ENCODE results near the gene DEDD2.

Gene DEDD2

DNA sequence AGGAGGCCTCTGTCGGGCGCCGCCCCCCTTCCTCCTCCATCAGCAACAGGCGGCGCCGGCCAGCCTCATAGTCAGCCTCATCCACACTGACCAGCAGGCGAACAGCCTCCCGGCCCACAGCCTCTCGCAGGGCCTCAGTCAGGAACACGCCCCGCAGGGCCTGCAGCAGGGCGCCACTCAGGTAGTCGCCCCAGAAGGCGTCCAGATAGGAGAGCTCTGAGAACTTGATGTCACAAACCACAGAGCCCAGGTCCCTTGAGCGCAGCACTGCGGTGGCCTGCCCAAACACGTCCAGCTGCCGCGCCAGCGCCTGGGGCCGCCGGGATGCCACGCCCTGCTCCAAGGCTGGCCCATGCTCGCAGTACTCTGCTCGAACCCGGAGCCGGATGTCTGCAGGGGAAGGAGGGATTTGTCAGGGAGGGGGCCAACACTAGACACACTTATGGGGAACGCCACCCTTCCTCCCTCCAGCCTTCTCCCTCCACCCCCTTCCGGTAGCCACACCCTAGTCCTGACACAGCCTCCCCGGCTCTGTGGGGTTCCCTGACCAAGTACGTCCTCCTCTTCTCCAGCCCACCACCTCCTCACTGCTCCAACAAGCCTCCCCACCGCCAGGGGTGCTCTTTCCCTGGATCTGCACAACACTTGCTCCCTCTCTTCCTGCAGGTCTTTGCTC, 17.9 kb downstream of the DEDD2 start:
- no peak for DNase-seq (ENCODE audit: low read depth)

DNA sequence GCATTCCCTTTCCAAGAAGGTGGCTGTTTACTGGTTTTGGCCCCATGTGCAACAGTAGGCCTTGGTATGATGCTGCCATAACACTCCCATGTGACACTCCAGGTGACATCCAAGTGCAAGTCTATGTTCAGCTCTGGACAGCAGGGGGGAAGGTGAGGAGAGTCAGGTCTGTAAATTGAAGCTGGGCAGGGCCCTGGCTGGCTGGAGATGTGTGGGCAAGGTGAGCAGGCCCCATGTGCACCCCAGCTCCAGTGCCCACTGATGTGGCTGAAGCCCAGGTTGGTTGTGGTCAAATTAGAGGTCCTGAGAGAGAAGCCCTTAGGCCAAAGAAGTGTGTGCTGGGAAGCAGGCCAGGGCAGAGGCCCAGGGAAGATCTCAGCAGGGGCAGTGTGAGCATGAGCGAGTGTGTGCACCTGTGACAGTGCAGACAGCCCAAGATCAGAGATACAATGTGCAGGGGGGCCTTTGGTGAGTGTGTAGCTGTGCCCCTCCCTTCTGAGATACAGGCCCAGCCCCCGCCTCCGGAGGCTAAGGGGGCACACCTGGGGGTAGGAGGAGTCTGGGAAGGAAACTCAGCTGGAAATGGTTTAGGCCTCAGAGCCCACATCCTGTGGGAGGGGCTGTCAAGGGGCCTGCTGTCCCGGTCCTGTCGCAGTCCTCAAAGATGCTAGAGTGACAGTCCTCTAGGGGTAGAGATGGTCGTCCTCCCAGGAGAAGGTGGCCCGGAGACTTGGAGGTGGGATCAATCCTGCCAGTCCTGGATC, 18.6 kb downstream of the DEDD2 start:
- peak; percentile 64 for DNase-seq (ENCODE audit: low read depth)

DNA sequence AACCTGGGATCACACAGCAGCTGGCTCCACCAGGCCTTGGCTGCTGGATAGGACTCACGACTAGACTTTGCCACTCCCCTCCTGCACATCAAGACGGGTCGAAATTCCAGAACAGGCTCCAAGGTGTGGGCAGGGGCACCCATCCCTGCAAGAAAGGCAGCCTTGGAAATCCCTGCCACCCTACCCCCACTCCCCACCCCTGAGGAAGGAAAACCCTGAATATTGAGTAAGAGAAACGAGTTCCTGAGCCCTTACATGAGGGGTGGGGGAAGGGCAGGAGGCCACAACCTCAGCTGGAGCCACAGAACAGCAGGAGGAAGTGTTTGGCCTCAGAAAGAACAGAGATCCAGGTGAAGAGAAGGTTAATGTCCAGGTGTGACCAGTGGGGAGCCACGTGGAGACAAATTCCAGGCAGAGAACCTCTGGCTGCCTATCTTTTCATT, 20.1 kb downstream of the DEDD2 start:
- no peak for DNase-seq (ENCODE audit: low read depth)

DNA sequence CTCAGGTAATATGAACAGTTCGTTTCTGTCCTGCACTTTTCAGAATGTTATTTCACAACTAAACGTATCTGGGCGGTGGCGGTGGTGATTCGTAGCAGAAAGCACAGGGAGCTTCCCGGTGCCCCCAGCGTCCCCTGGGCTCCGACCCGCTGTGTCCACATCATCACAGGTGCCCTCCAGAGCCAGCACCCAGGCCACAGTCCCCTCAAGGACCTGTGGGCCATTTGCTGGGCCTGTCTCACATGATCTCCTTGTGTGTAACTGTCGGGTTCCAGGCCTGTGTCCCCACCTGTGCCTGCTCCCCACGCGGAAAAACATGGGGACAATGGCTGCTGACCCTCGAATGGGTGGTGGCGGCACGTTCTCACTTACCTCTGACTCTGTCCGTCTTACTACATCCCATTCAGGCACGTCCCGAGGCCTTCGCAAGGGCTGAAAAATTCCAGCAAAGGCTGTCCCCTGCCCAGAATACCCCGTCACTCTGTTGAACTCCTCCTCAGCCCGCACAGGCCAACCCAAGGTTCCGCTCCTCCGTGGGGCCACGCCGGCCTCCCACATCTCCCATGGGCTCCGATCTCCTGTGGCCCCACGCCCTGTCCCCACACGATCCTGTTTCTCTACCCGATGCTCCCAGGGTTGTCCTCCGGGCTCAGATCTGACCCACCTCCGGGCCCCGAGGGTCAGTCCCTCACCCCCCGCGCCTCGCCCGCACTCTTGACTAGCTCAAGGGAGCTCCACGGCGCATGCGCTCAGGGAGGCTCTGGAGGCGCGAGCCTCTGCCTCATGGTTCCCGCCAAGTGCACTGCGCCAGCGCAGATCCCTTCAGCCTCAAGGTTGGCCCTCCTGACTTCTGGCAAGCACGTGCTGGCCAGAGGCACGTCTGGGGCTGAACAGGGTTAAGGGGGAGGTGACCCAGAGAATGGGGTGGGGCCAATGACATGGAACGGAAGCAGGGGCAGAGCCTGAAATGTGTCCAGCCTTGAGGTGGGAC, 21.2 kb downstream of the DEDD2 start:
- no peak for DNase-seq (ENCODE audit: low read depth)

DNA sequence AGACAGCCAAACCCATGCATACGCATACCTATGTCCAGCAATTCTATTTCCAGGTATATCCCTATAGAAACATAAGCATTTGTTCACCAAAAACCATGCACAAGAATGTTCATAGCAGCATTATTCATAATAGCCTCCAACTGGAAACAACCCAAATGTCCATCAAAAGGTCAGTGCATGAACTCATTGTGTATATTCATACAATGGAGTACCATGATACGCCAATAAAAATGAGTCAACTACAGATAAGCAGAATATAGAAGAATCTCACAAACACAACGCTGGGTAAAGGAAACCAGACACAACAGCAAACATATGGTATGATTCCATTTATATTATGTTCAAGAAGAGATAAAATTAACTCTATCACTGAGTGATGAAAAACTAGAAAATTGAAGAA, 23.8 kb downstream of the DEDD2 start:
- no peak for DNase-seq (ENCODE audit: low read depth)

DNA sequence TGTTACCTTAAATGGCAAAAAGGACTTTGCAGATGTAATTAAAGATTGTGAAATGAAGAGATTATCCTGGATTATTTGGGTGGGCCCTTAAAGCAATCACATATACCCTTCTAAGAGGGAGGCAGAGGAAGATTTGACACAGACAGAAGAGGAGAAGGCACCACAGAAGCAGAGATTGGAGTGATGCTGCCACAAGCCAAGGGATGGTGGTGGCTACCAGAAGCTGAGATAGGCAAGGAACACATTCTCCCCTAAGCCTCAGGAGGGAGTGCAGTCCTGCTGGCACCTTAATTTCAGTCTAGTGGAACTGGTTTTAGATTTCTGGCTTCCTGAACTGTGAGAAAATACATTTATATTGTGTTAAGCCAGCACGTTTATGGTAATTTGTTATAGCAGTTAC, 24.2 kb downstream of the DEDD2 start:
- no peak for DNase-seq (ENCODE audit: low read depth)

DNA sequence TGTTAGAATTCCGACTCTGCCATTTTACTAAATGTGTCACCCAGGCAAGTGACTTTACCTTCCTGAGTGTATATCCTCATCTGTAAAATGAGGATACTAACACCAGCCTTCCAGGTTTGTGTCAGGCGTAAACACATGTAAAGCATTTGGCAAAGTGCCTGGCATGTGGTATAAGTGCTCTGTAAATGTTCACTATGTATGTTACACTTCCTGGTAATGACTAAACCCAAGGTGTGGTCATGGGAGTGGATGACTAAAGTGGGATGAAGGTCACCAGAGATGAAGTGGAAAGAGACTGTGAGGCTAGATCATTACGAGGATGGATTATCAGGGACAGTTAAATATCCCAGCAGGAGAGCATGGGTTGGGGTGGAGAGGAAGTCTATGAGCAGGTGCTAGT, 25.6 kb downstream of the DEDD2 start:
- DNase-seq (ENCODE audit: low read depth), result no peak

DNA sequence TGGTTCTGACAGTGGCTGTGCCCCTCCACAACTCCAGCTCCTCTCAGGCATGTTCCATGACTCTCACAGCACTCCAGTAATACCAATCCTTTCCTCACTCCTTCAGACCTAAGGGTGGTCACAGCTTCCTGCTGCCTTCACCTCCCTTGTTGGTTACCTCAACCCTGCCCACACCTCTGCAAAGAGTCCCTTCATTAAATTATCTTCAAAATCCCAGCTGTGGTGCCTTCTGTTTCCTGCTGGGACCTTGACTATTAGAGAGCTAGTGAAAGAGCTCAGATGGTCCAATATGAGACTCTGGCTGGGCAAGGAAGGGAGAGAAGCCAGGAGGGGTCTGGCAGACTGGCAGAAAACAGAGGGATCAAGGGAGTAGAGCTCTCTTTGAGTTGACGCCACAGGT, 26.1 kb downstream of the DEDD2 start:
- DNase-seq (ENCODE audit: low read depth), result no peak

DNA sequence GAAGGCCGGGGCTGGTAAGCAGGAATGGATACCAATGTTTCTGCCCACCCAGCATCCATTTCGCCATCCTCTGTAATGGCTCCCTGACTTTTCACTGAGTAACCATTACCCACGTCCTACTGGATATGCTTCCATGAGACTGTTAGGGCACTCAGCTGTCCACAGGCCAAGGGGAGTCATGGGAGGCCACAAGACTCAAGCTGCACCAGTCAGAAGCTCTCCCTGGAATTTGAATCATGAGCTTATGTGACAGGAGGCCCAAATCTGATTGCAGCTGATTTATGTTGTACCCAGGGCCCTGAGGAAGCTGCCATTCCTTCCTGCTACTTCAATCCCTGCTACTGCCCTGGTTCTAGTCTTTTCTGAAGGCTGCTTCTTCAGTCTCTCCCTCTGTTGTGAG, 28.3 kb downstream of the DEDD2 start:
- no peak for DNase-seq (ENCODE audit: low read depth)

DNA sequence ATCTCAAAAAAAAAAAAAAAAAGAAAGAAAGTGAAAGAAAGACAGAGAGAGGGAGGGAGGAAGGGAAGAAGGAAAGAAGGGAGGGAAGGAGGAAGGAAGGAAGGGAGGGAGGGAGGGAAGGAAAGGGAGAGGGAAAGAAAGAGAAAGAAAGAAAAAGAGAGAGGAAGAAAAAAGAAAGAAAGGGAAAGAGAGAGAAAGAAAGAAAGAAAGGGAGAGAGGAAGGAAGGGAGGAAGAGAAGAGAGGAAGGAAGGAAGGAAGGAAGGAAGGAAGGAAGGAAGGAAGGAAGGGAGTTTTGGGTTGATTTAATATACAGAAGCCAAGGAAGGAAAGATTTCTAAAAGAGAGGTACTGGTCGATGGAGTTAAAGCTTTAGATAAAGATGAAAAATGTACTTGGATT, 28.8 kb downstream of the DEDD2 start:
- no peak for DNase-seq (ENCODE audit: low read depth)

DNA sequence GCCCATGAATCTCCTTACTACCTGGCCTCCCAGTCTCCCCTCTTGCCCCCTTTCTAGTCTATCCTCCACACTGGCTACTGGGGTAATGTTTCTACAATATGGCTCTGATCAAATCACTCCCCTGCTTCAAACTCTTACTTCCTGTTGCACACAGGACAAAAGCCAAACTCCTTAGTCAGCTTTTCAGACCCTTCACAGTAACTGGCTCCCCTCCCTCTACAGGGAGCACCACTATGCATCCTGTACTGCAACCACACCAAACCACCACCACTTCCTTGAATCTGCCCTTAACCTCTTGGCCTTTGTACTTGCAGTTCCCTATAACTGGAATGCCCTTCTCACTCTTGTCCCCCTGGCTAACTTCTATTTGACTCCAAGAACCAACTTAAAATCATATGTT, 32.2 kb downstream of the DEDD2 start:
- no peak for DNase-seq (ENCODE audit: low read depth)

DNA sequence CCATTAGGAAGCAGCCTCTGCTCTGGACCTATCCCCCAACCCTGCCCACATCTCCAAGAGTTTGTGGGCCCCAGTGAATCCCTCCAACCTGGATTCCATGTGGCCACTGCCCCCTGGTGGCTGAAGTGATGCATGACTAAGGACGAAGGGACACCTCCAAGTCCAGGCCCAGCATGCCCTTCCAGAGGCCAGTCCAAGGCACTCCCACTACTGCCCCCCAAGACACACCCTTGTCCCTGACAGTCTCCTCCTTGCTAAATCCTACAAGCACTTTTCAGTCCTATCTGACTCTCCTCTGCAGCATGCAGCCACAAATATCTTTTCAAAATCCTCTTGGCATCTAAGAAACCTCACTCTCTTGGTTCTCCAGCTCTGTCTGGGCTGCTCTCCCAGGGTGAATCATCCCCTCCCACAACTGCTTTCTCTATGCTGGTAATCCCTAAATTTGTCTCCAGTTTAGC, 33.0 kb downstream of the DEDD2 start:
- DNase-seq (ENCODE audit: low read depth), result peak; percentile 51

DNA sequence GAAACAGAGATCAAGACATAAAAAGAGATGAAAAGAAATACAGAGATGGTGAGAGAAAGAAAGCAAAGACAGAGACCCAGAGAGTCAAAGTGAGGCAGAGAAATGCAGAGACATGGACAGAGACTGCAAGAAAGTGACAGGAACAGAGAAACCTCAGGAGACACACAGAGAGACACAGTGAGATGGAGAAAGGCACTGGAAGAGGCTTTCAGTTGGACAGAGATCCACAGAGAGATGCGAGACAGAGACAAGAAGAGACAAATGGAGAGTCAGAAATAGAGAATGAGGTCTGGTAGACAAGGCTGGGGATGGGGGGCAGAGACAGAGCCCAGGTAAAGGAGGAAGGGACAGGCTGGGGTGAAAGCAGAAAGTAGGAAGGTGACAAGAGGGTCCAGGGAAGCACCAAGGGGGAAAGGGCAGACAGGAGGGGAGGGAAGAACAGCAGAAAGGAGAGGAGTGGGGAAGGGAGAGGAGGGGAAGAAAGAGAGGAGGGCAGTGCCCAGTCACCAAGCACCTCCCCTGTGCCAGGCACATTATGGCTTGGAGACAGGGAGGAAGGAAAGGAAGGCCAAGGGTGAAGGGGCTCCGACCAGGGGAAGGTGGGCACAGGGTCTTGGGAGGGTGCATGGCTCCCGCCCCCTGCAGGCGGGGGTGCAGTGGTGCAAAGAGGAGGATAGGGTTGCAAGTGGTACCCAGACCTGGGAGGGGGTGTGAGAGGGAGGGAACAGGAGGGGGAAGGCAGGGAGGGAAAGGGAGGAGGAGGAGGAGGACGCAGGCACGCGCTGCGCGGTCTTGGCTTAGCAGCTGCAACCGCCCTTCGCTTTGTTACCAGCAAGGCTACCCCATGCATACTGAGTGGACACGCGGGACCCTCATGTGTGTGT, 38.4 kb downstream of the DEDD2 start:
- DNase-seq (ENCODE audit: low read depth), result no peak

DNA sequence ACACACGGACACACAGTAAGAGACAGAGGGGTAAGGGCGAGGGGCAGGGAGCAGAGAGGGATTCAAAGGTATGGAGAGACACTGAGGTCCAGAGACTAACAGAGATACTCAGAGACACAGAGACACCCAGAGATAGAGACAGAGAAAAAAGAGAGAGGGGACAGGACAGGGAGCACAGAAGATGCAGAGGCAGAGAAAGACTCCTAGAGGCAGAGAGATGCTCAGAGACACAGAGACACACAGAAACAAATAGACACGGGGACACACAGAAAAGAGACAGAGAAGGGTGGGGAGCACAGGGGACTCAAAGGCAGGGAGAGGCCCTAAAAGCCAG, 39.8 kb downstream of the DEDD2 start:
- DNase-seq (ENCODE audit: low read depth), result no peak

DNA sequence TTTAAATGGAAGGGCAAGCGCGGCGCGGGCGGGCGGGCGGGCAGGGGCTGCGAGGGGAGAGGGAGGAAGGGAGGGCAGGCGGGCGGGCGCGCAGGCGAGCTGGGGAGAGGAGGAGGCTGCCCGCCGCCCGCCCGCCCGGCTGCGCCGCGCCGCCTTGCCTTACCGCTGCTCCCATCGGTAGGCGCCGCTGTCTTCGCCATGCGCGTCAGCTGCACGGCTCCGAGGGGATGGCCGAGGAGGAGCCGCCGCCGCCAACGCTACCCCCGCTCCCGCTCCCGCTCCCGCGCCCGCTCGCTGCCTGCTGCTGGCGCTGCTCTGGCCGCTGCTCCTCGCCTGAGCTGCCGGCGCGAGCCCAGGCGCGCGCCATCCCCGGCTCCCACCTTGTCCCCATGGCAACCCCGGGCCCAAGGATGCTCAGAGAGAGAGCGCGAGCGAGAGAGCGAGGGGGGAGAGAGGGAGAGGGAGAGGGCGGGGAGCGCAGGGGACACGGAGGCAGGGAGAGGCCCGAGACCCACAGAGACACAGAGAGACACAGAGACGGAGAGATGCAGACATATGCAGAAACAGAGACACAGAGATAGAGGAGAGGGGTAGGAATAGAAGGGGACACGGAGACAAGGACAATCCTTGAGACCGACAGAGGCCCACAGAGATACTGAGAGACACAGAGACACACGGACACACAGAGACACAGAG, 40.3 kb downstream of the DEDD2 start:
- peak; percentile 66 for DNase-seq (ENCODE audit: low read depth)

DNA sequence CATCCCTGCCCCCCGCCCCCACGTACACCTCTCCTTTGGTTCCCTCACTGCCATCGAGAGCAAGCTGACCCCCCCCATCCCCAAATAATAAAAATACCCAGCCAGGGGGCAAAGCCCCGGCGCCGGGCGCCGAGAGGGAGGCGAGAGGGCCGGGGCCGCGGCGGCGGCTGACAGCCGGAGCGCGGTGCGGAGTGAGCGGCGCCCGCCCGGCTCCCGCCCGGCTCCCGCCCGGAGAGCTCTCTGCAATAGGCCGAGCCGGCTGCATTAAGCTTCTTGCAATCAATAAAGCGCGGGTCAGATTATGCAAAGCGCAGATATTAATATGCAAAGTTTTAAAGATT, 40.9 kb downstream of the DEDD2 start:
- DNase-seq (ENCODE audit: low read depth), result no peak

DNA sequence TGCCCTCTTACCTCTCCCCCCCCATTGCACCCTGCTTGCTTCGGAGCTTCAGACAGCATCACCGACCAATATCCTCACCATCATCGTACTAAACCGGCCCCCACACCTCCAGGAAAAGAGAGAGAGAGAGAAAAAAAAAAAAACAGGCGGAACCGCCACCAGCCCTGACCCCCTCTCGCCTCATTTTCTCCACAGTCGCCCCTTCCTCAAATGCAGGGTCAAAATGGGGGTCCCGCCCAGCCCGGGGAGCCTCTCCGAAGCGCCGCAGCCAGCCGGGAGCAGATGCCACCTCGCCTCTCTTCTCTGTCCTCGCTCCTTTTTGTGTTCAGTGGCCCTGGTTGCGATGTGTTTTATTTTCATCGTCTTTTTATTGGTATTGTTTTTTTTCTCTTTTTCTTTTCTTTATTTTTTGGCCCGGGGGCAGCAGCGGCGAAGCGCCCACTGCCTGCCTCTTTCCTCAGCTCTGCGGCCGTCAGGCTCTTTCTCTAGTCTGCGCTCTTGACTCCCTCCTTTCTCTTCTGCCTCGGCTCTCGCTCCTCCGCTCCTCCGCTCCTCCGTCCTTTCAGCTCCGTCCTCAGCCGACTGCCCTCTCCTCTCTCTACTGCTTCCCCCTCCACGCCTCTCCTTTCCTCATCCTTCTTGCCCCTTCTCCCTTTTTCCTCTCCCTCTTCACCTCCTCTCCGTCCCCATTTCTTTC, 41.4 kb downstream of the DEDD2 start:
- DNase-seq (ENCODE audit: low read depth), result no peak

DNA sequence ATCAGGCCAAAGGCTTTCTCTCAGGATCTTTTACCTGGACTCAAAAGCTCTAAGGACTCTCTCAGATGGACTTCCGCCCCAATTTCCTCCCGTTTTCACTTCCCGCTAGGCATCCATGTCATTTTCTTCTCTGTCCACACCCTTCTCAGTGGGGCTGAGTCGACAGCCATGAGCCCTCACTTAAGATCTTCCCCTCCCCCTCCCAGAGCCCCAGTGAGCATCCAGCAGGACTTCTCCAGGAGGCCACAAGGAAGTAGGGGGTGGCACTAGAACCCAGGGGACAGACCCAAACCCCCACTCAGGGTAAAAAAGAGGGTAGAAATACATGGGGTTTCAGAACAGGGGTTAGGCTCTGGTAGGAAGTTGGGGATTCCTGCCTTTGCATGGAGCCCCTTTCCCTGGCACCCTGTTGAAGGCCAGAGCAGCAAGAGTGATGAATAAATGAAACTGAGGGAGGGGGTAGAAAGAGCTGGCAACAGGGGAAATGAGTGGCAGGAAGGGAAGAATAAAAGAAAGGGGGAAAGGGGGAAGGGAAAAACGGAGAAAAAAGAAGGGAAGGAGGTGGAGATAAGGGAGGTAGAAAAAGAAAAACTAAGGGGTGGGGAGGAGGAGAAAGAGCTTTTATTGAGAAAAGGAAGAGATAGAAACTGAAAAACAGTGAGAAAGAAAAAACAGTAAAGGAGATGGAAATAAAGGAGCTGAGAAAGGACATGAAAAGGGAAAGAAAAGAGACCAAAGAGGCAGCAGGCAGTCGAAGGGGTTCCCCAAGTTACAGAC, 42.3 kb downstream of the DEDD2 start:
- DNase-seq (ENCODE audit: low read depth), result no peak

DNA sequence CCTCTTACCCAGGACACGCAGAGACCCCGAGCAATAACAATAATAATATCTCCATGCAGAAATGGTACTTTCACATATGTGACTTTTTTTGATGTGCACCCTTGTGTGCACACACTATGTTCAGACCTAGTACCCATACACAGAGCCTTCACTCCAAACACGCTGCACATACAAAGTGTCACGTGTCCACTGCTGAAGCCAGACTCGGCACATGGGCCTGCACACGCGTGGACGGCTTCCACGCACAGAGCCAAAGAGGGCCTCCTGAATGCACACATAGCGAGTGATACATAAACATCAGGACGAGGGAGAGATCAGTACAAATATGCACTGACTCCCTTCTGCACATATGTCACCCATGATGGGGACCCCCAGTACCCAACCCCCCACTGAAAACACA, 43.3 kb downstream of the DEDD2 start:
- DNase-seq (ENCODE audit: low read depth), result no peak

DNA sequence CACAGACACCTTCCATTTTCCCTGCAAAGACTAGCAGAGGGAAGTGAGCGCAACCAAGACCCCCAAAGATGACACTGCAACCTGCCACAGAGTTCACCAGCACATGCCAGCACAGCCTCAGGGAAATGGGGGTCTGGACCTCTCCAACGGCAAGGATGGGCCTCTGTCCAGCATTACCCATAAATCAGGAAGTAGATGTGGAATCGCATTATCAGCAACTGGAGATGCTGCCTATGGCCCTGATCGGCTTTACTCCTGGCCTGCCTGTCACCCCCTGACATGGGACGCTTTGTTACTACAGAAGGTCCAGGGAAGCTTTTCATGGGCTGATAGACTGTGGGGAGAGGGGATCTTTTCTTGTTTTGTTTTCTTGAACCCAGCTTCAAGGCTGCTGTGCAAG, 43.8 kb downstream of the DEDD2 start:
- no peak for DNase-seq (ENCODE audit: low read depth)
